Psoas muscle (tissue), 8 donors: Measurements from ENCODE around the gene TRIM59. TPM values are rescaled to one million over a fixed set of nuclear protein-coding genes. Genes with fewer than 3 reads are reported as not detected.

ENCODE experiments used
- ATAC-seq, 4 donors: fragments of 200-7000 bp; cut with Tn5 transposase; one replicate each; pipeline ENCODE4 v1.9.1; 2020; ENCODE audit warnings: moderate library complexity in 3 of 4, mild to moderate bottlenecking in 2 of 4
- DNase-seq, 2 donors: peaks; one replicate each; pipeline ENCODE4 v3.0.0-alpha.2; 2020
- H3K27ac ChIP-seq: fragments of 200-600 bp; one replicate; pipeline ENCODE4 v1.8.0; 2022
- H3K27me3 ChIP-seq, 3 donors: fragments of 200-600 bp in 1 of 3; one replicate each; pipeline versions ENCODE4 v1.6.1 to v1.8.0; 2013 to 2022; ENCODE audit warnings: low read length in 2 of 3, mild to moderate bottlenecking in 2 of 3, moderate library complexity in 1 of 3; ENCODE audit not compliant: insufficient read depth in 3 of 3
- H3K36me3 ChIP-seq, 2 donors: fragments of 200-600 bp in 1 of 2; one replicate each; pipeline versions ENCODE4 v1.6.1 to v1.8.0; 2013 to 2022; ENCODE audit warnings: low read depth in 1 of 2, mild to moderate bottlenecking in 1 of 2, moderate library complexity in 1 of 2; ENCODE audit not compliant: insufficient read depth in 1 of 2
- H3K4me1 ChIP-seq: fragments of 200-600 bp; one replicate; pipeline ENCODE4 v1.8.0; 2022
- H3K4me3 ChIP-seq: fragments of 200-600 bp; one replicate; pipeline ENCODE4 v1.8.0; 2022; ENCODE audit warnings: mild to moderate bottlenecking
- H3K9me3 ChIP-seq: fragments of 200-600 bp; one replicate; pipeline ENCODE4 v1.8.0; 2022
- WGBS, 3 donors: extraction: QIAGEN DNeasy Blood & Tissue Kit; methylation state at CpG; one replicate each; pipeline versions ENCODE4 v1.1.6 to v1.1.7; 2013; 5-methylcytosine and 5-hydroxymethylcytosine counted together
- intact Hi-C, 2 donors: fragments of 100-400 bp; cut with DNase I; formaldehyde crosslinking; loops; one replicate each; pipeline versions ENCODE4 v1.11.0 to v1.14.2; 2022
- polyA plus RNA-seq, 3 donors: library from polyadenylated mRNA; stranded (reverse); fragments of 200-250 nt; gene quantifications; one replicate each; pipeline ENCODE4 v1.2.3, GENCODE V29; 2013
- total RNA-seq, 4 donors: library from RNA; stranded (reverse); fragmentation: NEBNext Ultra II Directional in 2 of 4; extraction: Animal tissue kit (Norgen Biotek cat#: 25700) in 2 of 4; gene quantifications; one replicate each; pipeline versions ENCODE4 v1.2.1 to v1.2.4, GENCODE V29; 2021 to 2023
- TF ChIP-seq, protein P1 (sequence below): fragments of 200-600 bp; IDR thresholded peaks from one replicate; pipeline ENCODE4 v1.8.0; 2022; ENCODE audit warnings: antibody characterized with exemption
- donor health status: healthy with polysubstance abuse.
- donor health status: DM: no; HTN: no; CAD: no; lungs with moderate emphysema.
- donor health status: Bipolar disorder and iron deficiency.
- donor health status: healthy.
- donor health status: DM: yes; HTN: yes; CAD: no.
- donor health status: DM: no; HTN: no; CAD: no.
- donor health status: DM: no; HTN: no; CAD: no.
- donor health status: DM: yes; HTN: yes; CAD: no.

Gene TRIM59
- total and polyA plus RNA-seq, 7 donors, result 0.05 to 0.81 (median 0.21) TPM

DNA sequence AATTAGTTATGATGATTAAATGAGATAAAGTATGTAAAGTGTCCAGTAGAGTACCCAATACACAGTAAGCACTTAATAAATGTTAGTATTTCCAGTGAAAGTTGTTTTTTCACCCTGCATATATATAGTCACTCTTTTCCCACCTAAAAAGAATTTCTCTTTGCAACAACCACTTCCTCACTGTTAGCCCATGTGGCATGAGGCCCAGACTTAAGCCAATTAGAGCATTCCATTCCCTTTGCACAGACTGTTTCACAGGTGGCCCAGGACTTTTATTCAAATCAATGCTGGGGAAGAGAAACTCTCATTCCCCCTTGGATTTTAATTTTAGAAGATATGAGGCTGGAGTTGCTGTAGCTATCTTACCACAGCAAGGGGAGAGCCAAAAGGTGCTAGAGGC, 54.3 kb downstream of the TRIM59 start:
- Histone ChIP-seq H3K9me3 (no peaks in the 10 kb centered on the region), H3K4me3 (no peak overlapping the region), H3K27ac (no peak overlapping the region), H3K36me3 (no peaks in the 10 kb centered on the region), H3K4me1 (peaks cover 5% of the 10 kb centered on the region), H3K27me3 (no peaks in the 10 kb centered on the region)
- no peak for ATAC-seq
- intact Hi-C loops, result no loop called here
- TF ChIP-seq, protein P1, sequence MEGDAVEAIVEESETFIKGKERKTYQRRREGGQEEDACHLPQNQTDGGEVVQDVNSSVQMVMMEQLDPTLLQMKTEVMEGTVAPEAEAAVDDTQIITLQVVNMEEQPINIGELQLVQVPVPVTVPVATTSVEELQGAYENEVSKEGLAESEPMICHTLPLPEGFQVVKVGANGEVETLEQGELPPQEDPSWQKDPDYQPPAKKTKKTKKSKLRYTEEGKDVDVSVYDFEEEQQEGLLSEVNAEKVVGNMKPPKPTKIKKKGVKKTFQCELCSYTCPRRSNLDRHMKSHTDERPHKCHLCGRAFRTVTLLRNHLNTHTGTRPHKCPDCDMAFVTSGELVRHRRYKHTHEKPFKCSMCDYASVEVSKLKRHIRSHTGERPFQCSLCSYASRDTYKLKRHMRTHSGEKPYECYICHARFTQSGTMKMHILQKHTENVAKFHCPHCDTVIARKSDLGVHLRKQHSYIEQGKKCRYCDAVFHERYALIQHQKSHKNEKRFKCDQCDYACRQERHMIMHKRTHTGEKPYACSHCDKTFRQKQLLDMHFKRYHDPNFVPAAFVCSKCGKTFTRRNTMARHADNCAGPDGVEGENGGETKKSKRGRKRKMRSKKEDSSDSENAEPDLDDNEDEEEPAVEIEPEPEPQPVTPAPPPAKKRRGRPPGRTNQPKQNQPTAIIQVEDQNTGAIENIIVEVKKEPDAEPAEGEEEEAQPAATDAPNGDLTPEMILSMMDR, result no peak
- no peak for DNase-seq

DNA sequence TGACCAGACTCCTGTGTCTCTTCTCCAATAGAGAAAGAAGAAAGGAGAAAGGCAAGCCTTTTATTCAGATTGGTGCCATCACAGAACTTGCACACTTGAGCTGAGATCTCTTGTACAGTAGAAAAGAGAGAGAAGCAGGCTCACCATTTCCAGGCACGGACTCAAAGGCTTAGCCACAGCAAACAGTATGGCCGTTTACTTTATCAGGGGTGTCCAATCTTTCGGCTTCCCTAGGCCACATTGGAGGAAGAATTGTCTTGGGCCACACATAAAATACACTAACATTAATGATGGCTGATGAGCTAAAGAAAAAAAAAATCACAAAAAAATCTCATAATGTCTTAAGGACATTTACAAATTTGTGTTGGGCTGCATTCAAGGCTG, 55.6 kb downstream of the TRIM59 start:
- H3K27me3 ChIP-seq, result no peaks in the 10 kb centered on the region
- DNase-seq (no peak), ATAC-seq (no peak)
- no peaks in the 10 kb centered on the region for H3K9me3 ChIP-seq
- peaks cover 5% of the 10 kb centered on the region for H3K4me1 ChIP-seq
- intact Hi-C loops, result no loop called here
- no peak overlapping the region for H3K27ac ChIP-seq
- WGBS, 3 donors, result 94 to 96% (median 96%) methylated on average over 3 of the region's 3 CpGs
- no peak overlapping the region for H3K4me3 ChIP-seq
- TF ChIP-seq, protein P1, result no peak
- H3K36me3 ChIP-seq, result no peaks in the 10 kb centered on the region

DNA sequence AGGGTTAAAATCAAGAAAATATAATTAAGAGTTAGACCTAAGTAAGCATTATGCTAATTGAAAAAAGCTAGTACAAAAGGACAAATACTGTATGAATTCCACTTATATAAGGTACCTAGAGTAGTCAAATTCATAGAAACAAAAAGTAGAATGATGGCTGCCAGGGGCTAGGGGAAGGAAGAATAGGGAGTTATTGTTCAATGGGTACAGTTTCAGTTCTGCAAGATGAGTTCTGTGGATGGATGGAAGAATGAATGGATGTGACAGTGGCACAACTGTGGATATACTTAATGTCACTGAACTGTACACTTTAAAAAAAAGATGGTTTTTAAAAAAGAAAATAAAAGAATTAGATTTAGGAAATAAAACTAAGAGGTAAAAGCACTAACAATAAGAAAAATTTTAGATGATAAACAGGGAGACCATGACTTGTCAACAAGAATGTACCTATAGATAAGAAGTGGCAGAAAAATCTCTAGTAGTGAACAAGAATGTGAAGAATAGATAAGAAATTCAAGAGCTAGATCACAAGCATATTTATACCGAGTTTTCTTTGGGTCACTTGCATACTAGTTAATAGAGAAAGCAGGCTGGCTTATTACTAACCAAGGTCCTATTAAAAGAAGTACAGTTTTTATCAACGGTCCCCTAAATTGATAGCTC, 56.1 kb downstream of the TRIM59 start:
- Histone ChIP-seq H3K27me3 (no peaks in the 10 kb centered on the region), H3K27ac (no peak overlapping the region), H3K36me3 (no peaks in the 10 kb centered on the region), H3K4me1 (peaks cover 4% of the 10 kb centered on the region), H3K9me3 (no peaks in the 10 kb centered on the region), H3K4me3 (no peak overlapping the region)
- DNase-seq (no peak), ATAC-seq (no peak)
- intact Hi-C loops, result no loop called here
- TF ChIP-seq, protein P1, result no peak
- 90 to 93% (median 90%) methylated on average over 2 of the region's 2 CpGs for WGBS, 3 donors

DNA sequence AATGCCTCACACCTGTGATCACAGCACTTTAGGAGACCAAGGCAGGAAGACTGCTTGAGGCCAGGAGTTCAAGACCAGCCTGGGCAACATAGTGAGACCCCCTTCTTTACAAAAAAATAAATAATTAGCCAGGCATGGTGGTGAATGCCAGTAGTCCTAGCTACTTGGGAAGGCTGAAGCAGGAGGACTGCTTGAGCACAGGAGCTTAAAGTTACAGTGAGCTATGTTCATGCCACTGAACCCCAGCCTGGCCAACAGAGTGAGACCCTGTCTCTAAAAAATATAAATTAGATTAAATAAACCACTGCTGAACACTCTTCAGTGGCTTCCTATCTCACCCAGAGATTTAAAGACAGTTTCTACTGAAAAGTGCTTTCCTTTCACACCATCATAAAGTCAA, 56.8 kb downstream of the TRIM59 start:
- ATAC-seq (no peak), DNase-seq (no peak)
- Histone ChIP-seq H3K4me3 (no peak overlapping the region), H3K36me3 (no peaks in the 10 kb centered on the region), H3K27me3 (no peaks in the 10 kb centered on the region), H3K27ac (no peak overlapping the region), H3K9me3 (no peaks in the 10 kb centered on the region), H3K4me1 (no peaks in the 10 kb centered on the region)
- TF ChIP-seq, protein P1, result no peak
- intact Hi-C loops, result no loop called here

DNA sequence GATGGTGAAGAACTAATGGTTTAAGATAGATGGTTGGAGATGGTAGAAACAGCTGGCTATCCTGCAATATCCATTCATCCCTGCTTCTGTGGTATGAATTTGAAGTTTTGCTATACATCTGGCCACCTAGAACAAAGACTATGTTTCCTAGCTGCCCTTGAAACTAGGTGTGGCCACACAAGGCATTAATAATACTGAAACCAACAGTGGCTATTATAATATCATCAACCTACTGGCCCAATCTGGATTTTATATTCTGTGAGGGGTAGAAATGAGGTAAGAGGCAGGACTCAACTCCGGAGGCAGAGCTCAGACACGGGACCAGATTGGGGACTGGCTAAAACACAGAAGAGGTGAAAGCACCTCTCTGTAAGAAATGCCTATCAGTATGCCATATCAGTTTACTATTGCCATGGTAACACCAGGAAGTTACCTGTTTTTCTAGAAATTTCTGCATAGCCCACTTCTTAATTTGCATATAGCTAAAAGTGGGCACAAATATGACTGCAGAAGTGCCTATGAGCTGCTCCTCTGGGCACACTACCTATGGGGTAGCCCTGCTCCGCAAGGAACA, 58.9 kb downstream of the TRIM59 start:
- DNase-seq, result no peak
- Histone ChIP-seq H3K9me3 (no peaks in the 10 kb centered on the region), H3K4me3 (no peak overlapping the region), H3K36me3 (no peaks in the 10 kb centered on the region), H3K27me3 (no peaks in the 10 kb centered on the region), H3K4me1 (no peaks in the 10 kb centered on the region), H3K27ac (no peak overlapping the region)
- intact Hi-C loops, result no loop called here
- WGBS, 3 donors, result 92 to 95% (median 92%) methylated on average over 3 of the region's 3 CpGs
- ATAC-seq, result no peak
- TF ChIP-seq, protein P1, result no peak
